Sigmoid colon (tissue), 7 donors: Measurements from ENCODE around the gene HIGD1A. TPM values are rescaled to one million over a fixed set of nuclear protein-coding genes. Genes with fewer than 3 reads are reported as not detected.

ENCODE experiments used
- DNase-seq: peaks from one replicate; pipeline ENCODE4 v3.0.0-alpha.2; 2019
- H3K27ac ChIP-seq, 4 donors: fragments of 200-600 bp; sonication (generic); one replicate each; pipeline ENCODE4 v1.5.1; 2016 to 2019; ENCODE audit warnings: mild to moderate bottlenecking in 1 of 4
- H3K27me3 ChIP-seq, 3 donors: fragments of 200-600 bp; sonication (generic); one replicate each; pipeline ENCODE4 v1.5.1; 2019; ENCODE audit warnings: mild to moderate bottlenecking in 1 of 3
- H3K36me3 ChIP-seq, 4 donors: fragments of 200-600 bp; sonication (generic); one replicate each; pipeline ENCODE4 v1.5.1; 2016 to 2019
- H3K4me1 ChIP-seq, 4 donors: fragments of 200-600 bp; sonication (generic); one replicate each; pipeline ENCODE4 v1.5.1; 2017 to 2019
- H3K4me3 ChIP-seq, 4 donors: fragments of 200-600 bp; sonication (generic); one replicate each; pipeline ENCODE4 v1.5.1; 2017 to 2019; ENCODE audit warnings: mild to moderate bottlenecking in 2 of 4, moderate library complexity in 1 of 4
- H3K9me3 ChIP-seq, 4 donors: fragments of 200-600 bp in 3 of 4; sonication (generic) in 3 of 4; one replicate each; pipeline versions ENCODE4 v1.5.1 to v1.6.1; 2013 to 2019
- EP300 ChIP-seq, 4 donors: sonication (generic); formaldehyde crosslinking; IDR thresholded peaks; one replicate each; pipeline ENCODE4 v1.6.1; 2017; ENCODE audit warnings: antibody characterized with exemption in 4 of 4
- POLR2A ChIP-seq, 2 donors: fragments of 450-650 bp; IDR thresholded peaks; one replicate each; pipeline ENCODE4 v1.6.1; 2016; ENCODE audit warnings: antibody characterized with exemption in 2 of 2, mild to moderate bottlenecking in 2 of 2, moderate library complexity in 2 of 2
- POLR2AphosphoS5 ChIP-seq, 4 donors: sonication (generic); formaldehyde crosslinking; IDR thresholded peaks; one replicate each; pipeline ENCODE4 v1.6.1; 2017; ENCODE audit warnings: antibody characterized with exemption in 4 of 4
- WGBS, 2 donors: extraction: QIAGEN DNeasy Blood & Tissue Kit; methylation state at CpG; one replicate each; pipeline ENCODE4 v1.1.7; 2013; 5-methylcytosine and 5-hydroxymethylcytosine counted together
- intact Hi-C: fragments of 100-400 bp; cut with DNase I; formaldehyde crosslinking; loops from one replicate; pipeline ENCODE4 v1.15.1; 2023
- polyA plus RNA-seq, 3 donors: library from polyadenylated mRNA; stranded (reverse); fragments of 200-250 nt; gene quantifications; one replicate each; pipeline ENCODE4 v1.2.3, GENCODE V29; 2013
- total RNA-seq, 4 donors: library from RNA; depleted of rRNA; stranded (reverse); fragments of >200 nt; gene quantifications; one replicate each; pipeline ENCODE4 v1.1.0, GENCODE V29; 2016
- TF ChIP-seq, protein P1 (sequence below), 4 experiments: fragments of 450-650 bp in 3 of 4; fragments of 200-600 bp in 1 of 4; IDR thresholded peaks; one replicate each; pipeline ENCODE4 v1.5.1; 2016 to 2019; ENCODE audit warnings: antibody characterized with exemption in 4 of 4, mild to moderate bottlenecking in 3 of 4, moderate library complexity in 2 of 4
- donor health status: healthy with polysubstance abuse.
- donor health status: Bipolar disorder and iron deficiency.
- donor health status: healthy.

The HIGD1A gene
- total and polyA plus RNA-seq, 7 donors, result 127 to 1,597 (median 272) TPM

- no peak for DNase-seq
- Histone ChIP-seq H3K4me3 (no peak overlapping the region), H3K36me3 (no peaks in the 10 kb centered on the region), H3K27ac (no peak overlapping the region), H3K4me1 (peaks cover 0 to 19% (median 8%) of the 10 kb centered on the region in 4 donors), H3K27me3 (no peaks in the 10 kb centered on the region), H3K9me3 (no peaks in the 10 kb centered on the region)
- intact Hi-C loops, result no loop called here
- TF ChIP-seq, protein P1, sequence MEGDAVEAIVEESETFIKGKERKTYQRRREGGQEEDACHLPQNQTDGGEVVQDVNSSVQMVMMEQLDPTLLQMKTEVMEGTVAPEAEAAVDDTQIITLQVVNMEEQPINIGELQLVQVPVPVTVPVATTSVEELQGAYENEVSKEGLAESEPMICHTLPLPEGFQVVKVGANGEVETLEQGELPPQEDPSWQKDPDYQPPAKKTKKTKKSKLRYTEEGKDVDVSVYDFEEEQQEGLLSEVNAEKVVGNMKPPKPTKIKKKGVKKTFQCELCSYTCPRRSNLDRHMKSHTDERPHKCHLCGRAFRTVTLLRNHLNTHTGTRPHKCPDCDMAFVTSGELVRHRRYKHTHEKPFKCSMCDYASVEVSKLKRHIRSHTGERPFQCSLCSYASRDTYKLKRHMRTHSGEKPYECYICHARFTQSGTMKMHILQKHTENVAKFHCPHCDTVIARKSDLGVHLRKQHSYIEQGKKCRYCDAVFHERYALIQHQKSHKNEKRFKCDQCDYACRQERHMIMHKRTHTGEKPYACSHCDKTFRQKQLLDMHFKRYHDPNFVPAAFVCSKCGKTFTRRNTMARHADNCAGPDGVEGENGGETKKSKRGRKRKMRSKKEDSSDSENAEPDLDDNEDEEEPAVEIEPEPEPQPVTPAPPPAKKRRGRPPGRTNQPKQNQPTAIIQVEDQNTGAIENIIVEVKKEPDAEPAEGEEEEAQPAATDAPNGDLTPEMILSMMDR (IDR thresholded peaks at IDR 0.05), result peak in 2 of 4 experiments; percentile 49 to 54
- no peak for TF ChIP-seq POLR2AphosphoS5 (IDR thresholded peaks at IDR 0.05)
- 56 to 79% methylated on average over 5 of the region's 5 CpGs for WGBS, 2 donors
Observed at GRCh38 chr3:42755681-42756578, 48.4 kb downstream of the HIGD1A start.

DNA sequence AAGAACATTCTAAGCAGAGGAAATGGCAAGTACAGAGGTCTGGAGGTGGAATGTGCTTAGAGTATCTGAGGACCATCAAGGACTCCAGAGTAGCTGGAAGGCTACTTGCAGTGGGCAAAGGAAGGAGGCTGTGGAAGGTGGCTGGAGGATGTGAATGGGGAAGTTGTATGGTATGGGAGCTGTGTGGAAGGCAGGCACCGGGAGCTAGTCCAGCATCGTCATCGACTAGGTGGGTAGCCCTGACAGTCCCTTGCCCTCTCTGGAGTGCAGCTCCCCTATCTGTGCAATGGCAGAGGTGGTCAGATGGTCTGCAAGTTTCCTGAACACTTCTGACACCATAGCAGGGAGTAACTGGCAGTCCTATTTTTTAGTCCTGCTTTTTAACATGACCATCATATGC is 50.5 kb downstream of the HIGD1A start:
- no peak for DNase-seq
- WGBS, 2 donors, result 92 to 93% methylated on average over 3 of the region's 3 CpGs
- intact Hi-C loops, result no loop called here

GRCh38 chr3:42752961-42753360 is 51.3 kb downstream of the HIGD1A start:
- DNase-seq, result no peak
- Histone ChIP-seq H3K27me3 (no peaks in the 10 kb centered on the region), H3K27ac (no peak overlapping the region), H3K36me3 (no peaks in the 10 kb centered on the region), H3K9me3 (no peaks in the 10 kb centered on the region), H3K4me1 (peaks cover 0 to 45% (median 31%) of the 10 kb centered on the region in 4 donors), H3K4me3 (no peak overlapping the region)
- TF ChIP-seq POLR2A (IDR thresholded peaks at IDR 0.05) (no peak), EP300 (IDR thresholded peaks at IDR 0.05) (no peak), POLR2AphosphoS5 (IDR thresholded peaks at IDR 0.05) (no peak)
- TF ChIP-seq, protein P1 (IDR thresholded peaks at IDR 0.05), result no peak
- intact Hi-C loops, result no loop called here
- WGBS, 2 donors, result 93% methylated on average over 4 of the region's 4 CpGs

More for the DNA sequence above, 50.5 kb downstream of the HIGD1A start:
- no peak for TF ChIP-seq POLR2A (IDR thresholded peaks at IDR 0.05)
- TF ChIP-seq, protein P1 (IDR thresholded peaks at IDR 0.05), result no peak
- no peak for TF ChIP-seq EP300 (IDR thresholded peaks at IDR 0.05)
- TF ChIP-seq POLR2AphosphoS5 (IDR thresholded peaks at IDR 0.05), result no peak
- Histone ChIP-seq H3K36me3 (no peaks in the 10 kb centered on the region), H3K4me3 (no peak overlapping the region), H3K27ac (no peak overlapping the region), H3K9me3 (no peaks in the 10 kb centered on the region), H3K4me1 (peaks cover 0 to 37% (median 23%) of the 10 kb centered on the region in 4 donors), H3K27me3 (no peaks in the 10 kb centered on the region)

DNA sequence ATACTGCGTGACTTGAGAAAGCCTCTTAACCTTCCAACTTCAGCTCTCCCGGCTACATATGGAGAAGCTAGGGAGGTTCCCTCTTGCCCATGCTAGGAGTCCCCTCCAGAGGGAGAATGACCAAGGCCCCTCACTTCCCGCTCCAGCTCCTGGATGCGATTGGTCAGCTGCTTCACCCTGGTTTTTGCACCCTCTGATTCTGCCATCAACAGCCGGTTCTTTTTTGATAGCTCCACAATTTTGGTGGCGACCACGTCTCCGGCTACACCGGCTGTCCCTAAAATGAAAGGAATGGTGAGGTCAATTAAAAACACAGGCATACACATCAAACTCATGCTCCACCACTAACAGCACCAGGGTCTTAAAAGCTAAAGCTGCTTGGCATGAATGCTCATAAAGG is 51.8 kb downstream of the HIGD1A start:
- intact Hi-C loops, result no loop called here
- no peak for TF ChIP-seq POLR2AphosphoS5 (IDR thresholded peaks at IDR 0.05)
- TF ChIP-seq, protein P1 (IDR thresholded peaks at IDR 0.05), result no peak
- no peak for TF ChIP-seq POLR2A (IDR thresholded peaks at IDR 0.05)
- no peak for TF ChIP-seq EP300 (IDR thresholded peaks at IDR 0.05)
- no peaks in the 10 kb centered on the region for H3K9me3 ChIP-seq
- peaks cover 0 to 50% (median 37%) of the 10 kb centered on the region in 4 donors for H3K4me1 ChIP-seq
- no peaks in the 10 kb centered on the region for H3K27me3 ChIP-seq
- H3K27ac ChIP-seq, result no peak overlapping the region
- no peaks in the 10 kb centered on the region for H3K36me3 ChIP-seq
- H3K4me3 ChIP-seq, result no peak overlapping the region
- DNase-seq, result no peak
- 95 to 98% methylated on average over 9 of the region's 9 CpGs for WGBS, 2 donors
